Measurements from ENCODE around the gene LPIN3.

DNA sequence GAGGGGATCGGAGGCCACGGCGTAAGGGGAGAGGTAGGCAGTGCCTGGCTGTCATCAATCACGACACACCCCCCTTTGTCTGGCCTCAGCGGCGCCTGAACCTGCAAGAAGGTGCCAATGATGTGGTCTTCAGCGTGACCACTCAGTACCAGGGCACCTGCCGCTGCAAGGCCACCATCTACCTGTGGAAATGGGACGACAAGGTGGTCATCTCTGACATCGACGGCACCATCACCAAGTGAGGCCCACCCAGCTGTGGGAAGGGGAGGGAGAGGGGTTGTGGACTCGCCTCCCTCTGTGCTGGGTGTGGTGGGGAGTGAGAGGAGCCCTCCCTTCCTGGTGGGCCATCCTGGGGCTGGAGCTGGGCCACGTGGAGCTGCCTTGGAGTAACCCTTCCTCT lies 16.3 kb downstream of the LPIN3 start:
- TF ChIP-seq, protein P1, sequence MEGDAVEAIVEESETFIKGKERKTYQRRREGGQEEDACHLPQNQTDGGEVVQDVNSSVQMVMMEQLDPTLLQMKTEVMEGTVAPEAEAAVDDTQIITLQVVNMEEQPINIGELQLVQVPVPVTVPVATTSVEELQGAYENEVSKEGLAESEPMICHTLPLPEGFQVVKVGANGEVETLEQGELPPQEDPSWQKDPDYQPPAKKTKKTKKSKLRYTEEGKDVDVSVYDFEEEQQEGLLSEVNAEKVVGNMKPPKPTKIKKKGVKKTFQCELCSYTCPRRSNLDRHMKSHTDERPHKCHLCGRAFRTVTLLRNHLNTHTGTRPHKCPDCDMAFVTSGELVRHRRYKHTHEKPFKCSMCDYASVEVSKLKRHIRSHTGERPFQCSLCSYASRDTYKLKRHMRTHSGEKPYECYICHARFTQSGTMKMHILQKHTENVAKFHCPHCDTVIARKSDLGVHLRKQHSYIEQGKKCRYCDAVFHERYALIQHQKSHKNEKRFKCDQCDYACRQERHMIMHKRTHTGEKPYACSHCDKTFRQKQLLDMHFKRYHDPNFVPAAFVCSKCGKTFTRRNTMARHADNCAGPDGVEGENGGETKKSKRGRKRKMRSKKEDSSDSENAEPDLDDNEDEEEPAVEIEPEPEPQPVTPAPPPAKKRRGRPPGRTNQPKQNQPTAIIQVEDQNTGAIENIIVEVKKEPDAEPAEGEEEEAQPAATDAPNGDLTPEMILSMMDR (IDR thresholded peaks at IDR 0.05), result no peak
- no peak for TF ChIP-seq POLR2A (IDR thresholded peaks at IDR 0.05)
